ENCODE data around the gene CCM2.

The CCM2 gene

GRCh38 chr7:44977304-44977958 is 22.6 kb upstream of the CCM2 start:
- H3K27ac ChIP-seq, result peak overlapping the region; percentile 96
- DNase-seq (ENCODE audit: low spot score), result no peak
- ChIA-PET POLR2A (ENCODE audit: low non-redundant PET) (no interaction called here), CTCF (interaction anchor here (0.6 to 1.0 kb wide), 2 partner anchors 13 to 14 kb away, joined by 3 to 4 read pairs; no protein-coding TSS in a partner anchor)
- no peak for TF ChIP-seq CTCF (conservative IDR thresholded peaks at IDR 0.05; ENCODE audit: low read depth)

- ChIA-PET CTCF (interaction anchor here (0.6 to 1.0 kb wide), 2 partner anchors 13 to 15 kb away, joined by 3 to 4 read pairs; no protein-coding TSS in a partner anchor), POLR2A (ENCODE audit: low non-redundant PET) (no interaction called here)
- no peak for DNase-seq (ENCODE audit: low spot score)
- H3K27ac ChIP-seq, result peak overlapping the region; percentile 96
- no peak for TF ChIP-seq CTCF (conservative IDR thresholded peaks at IDR 0.05; ENCODE audit: low read depth)
These were observed 22.1 kb upstream of the CCM2 start for GRCh38 chr7:44977959-44978335.

GRCh38 chr7:44978511-44979366 is 21.3 kb upstream of the CCM2 start, which contains the start of gene MYO1G:
Gene MYO1G, minus strand, starts transcription at chr7:44979015. Its CDS starts 54 bp downstream, at chr7:44978961.
- ChIA-PET POLR2A (ENCODE audit: low non-redundant PET) (no interaction called here), CTCF (no interaction called here)
- peak within 1 kb of the TSS; percentile 96 for H3K27ac ChIP-seq
- TF ChIP-seq CTCF (conservative IDR thresholded peaks at IDR 0.05; ENCODE audit: low read depth), result no peak
- DNase-seq (ENCODE audit: low spot score), result no peak

GRCh38 chr7:44979481-44980392 is 20.3 kb upstream of the CCM2 start:
- no peak for TF ChIP-seq CTCF (conservative IDR thresholded peaks at IDR 0.05; ENCODE audit: low read depth)
- peak; percentile 80 for DNase-seq (ENCODE audit: low spot score)
- peak overlapping the region; percentile 96 for H3K27ac ChIP-seq
- CTCF ChIA-PET, result interaction anchor here (0.6 kb wide), 1 partner anchor 22 kb away, joined by 3 read pairs; no protein-coding TSS in a partner anchor
- POLR2A ChIA-PET (ENCODE audit: low non-redundant PET), result no interaction called here

GRCh38 chr7:44980393-44981034 is 19.5 kb upstream of the CCM2 start:
- peak overlapping the region; percentile 96 for H3K27ac ChIP-seq
- POLR2A ChIA-PET (ENCODE audit: low non-redundant PET), result no interaction called here
- TF ChIP-seq CTCF (conservative IDR thresholded peaks at IDR 0.05; ENCODE audit: low read depth), result no peak
- no peak for DNase-seq (ENCODE audit: low spot score)
- CTCF ChIA-PET, result interaction anchor here (1.1 kb wide), 1 partner anchor 155 kb away, joined by 3 read pairs; no protein-coding TSS in a partner anchor
